ENCODE measurements around the gene LGSN.
"Not testable (repeated sequence)": the region's sequence is repeated elsewhere in the genome, so short reads cannot be mapped to it uniquely, and the experiment has no call there.

Gene LGSN

DNA sequence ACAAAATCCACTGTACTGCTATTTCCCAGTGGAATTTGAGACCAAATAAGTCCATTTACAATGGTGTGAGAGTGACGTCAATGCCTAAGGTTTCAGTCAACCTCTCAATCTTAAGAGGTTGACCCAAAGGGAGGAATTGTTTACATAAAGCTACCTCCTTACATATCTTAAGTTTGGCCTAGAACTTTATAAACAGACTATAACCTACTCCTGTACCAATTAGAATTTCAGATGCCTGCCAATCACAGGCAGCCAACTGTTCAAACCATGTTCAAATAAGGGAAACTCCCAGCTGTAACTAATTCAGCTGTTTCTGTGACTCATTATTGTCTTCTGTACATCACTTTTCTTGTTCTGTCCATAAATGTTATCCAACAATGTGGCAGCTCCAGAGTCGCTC, 14.5 kb downstream of the LGSN start:
- DNase-seq = no peak

DNA sequence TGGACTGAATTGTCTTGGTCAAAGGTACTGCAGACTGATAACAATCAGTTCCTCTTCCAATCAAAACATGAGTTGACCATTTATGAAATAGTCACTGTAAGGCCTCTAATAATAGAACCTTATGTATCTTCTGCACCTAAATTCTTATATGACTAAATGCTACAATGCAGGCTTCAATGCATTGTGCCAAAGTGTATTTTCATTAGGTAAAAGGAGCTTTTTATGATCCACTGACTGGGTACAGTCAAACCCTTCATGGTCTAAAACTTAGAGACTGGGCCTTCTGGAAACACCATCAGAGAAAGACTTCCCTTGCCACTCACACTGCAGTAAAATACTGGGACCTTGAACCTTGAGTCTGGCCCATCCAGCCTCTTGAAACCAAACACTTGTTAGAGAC, 16.3 kb downstream of the LGSN start:
- DNase-seq = no peak

DNA sequence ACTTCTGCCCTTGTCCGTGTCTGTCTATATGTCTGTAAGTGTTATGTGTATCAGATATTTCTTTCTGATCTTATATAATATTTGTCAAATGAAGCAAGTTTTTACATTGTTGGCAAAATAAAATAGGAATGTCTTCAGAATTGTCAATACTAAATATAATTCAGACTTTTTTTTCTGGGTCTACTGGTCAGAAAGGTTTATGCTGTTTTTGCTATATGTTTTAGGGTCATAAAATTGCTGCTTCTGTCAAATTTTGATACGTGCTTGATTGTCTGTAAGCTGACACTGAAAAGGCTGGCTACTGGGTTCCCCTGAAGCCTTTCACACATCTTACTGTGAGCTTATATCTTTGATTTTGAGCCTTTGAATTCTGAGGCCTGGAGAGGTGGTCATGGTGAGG, 20.1 kb downstream of the LGSN start:
- DNase-seq = no peak

DNA sequence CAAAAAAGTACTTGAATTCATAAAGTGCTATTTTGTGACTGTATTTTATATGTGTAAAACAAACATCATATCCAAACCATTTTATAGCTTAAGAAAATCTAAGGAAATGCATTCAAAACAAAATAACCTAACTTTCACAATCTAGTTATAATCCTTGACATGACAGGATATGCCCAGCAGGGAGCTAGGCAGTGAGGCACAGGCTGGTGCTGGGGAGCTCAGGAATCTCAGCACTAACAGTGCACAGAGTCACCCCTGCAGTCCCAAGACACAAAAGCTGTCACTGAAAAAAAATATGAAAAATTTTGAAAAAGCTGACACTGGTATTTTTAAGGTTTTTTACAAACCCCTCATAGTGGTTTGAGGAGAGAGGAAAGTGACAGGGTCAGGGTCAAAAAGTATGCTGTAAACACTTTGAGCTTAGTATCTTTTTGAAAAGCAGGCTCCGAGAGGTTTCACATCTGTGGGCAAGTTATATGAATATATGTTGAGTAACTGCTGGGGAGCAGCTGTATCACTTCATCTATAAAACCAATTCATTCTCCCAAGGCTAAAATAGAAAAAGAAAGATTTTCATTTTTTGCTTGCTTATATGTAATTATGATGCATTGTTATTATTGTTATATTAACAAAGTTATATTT, 24.1 kb downstream of the LGSN start:
- DNase-seq = no peak

DNA sequence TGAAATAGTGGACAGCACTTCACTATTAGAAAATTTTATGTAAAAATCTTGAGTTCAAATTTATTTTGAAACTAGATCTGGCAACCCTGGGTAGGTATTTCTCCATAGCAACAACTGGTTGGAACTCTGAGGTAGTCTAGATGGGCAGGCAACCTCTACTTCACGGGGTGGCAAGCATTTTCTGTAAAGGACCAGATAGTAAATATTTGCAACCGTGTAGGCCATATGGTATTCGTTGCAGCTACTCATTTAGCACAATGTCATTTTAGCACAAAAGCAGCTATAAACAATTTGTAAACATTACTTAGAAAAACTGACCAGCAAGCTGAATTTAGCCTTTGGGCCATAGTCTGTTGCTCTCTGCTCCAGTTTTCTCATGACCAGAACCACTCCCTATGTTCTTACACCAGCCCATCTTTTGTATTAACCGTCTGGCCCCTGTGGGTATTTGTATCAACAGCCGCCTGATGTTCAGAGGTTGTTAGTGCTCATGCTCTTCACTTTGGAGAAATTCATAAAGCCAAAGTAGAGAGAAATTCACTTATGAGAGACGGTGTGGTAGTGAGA, 29.2 kb downstream of the LGSN start:
- no peak for DNase-seq

DNA sequence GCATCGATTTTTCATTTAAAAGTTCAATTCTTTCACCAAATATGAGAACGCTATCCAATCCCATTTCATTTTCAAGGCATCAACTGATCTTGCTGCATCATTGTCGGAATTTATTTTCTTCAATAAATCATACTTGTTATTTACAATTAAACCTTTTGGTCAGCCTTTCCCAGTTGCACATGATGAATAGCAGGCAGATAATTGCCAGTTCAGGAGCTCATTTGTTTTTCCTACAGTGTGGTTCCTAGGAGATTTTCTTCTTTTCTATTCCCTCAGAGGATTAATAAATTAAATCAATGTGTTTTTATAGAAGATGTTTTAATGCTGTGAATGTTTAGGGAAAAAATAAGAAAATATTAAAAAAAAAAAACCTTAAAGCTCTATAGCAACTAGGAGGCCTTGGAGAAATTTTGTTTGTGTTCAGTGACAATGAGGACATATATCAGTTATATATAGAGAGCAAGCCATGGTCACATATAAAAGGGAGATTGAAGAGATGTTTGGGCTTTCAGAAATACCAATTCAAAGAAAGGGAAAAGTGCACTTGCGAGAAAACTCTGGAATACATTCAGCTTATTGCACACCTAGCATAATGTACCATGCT, 30.4 kb downstream of the LGSN start:
- no peak for DNase-seq

DNA sequence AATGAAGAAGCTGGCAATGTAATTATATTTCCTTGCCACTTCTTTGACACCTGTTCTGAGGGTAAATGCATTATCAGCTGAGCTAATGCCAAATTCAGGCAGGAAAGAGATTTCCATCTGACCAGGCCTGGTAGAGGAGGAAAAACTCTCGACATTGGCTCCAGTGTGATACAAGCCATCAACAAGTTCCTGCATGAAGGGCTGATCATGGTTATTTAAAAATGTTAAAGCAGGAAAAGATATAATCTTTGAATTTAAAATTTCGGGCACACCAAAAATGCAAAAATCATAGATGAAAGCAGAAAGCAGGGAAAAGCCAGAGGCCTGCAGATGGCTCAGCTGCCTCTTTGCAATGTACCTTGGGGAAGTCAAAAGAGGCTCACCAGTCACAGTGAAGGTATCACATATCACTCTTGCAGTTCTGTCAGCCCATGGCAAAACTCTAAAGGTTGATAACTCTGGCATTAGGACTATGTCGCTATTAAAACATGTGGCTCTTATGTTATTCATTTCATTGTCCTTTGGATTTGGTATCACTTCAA, 39.1 kb downstream of the LGSN start:
- DNase-seq = no peak

DNA sequence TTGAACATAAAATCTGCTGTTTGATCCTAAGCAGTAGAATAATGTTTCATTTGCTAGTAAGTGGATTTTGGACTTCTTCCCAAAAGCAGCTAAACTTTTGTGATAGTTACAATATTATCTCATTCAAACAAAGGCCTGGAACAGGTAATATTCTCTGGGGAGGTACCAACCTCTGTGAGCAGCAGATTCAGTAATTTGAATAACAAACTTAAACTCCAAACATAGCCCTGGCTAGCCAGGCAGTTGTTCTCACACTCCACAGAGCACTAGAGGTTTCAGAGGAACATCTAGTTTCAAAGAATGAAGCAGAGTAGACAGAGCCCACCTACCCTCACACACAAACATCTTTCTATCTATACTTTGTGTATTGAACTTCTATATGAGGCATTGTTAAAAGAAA, 40.9 kb downstream of the LGSN start:
- no peak for DNase-seq

DNA sequence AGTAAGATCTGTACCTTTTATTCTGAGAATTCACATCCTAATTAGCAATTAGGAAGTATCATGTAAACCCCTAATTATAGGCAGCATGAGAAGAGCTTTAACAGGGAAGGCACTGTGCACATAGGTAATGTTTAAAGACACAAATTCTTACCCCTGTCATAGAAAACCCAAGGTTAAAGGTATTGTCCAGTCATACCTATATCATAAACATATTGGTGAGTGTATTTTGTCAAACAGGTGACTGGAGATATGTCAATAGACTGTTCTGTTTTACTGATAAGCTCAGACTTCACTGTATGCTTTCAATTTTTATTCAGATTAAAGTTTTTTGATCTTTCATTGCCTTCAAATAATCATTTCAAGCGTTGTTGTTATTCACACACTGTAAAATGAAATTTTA, 43.8 kb downstream of the LGSN start:
- no peak for DNase-seq

DNA sequence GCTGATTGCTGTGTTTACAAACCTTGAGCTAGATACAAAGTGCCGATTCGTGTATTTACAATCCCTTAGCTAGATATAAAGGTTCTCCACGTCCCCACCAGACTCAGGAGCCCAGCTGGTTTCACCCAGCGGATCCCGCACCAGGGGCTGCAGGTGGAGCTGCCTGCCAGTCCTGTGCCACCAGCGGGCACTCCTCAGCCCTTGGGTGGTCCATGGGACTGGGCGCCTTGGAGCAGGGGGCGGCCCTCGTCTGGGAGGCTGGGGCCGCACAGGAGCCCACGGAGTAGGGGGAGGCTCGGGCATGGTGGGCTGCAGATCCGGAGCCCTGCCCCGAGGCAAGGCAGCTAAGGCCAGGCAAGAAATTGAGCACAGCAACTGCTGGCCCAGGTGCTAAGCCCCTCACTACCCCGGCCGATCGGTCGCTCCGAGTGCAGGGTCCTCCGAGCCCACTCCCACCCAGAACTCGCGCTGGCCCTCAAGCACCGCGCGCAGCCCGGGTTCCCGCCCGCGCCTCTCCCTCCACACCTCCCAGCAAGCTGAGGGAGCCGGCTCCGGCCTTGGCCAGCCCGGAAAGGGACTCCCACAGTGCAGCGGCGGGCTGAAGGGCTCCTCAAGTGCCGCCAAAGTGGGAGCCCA, 44.9 kb downstream of the LGSN start:
- not testable (repeated sequence) for DNase-seq

DNA sequence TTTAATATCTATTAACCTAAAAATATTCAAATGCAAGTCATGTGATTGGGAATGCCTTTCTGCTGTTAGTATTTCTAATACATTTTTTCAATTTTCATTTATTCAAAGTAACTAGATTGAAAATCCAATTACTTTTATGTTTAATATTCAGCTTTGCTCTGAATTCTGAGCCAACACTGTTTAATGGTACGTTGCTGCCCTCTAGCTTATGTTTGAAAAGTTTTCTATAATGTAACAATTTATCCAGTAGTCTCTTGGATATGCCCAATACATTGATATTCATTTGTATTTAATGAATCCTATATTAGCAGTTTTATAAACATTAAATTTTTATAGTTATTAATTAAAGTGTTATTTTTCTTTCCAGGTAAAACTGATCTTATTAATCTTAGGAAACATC, 47.4 kb downstream of the LGSN start:
- no peak for DNase-seq

DNA sequence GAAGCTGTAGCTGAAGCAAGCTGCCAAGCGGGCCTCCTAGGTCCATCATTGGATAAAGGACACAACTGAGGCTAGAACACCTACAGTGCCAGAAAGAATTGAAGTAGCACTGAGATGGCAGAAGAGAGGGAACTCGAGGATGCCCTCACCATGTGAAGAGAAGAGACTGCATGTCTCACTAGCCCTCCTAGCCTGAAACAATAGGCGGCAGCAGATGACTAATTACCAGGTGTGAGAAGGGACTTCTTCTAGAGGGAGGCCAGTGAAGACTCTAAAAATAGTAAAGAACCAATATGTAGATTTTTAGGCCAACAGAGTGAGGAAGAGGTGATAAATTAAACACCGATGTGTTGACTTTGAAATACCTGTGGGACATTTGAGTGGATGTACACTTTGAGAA, 50.3 kb downstream of the LGSN start:
- DNase-seq = no peak

DNA sequence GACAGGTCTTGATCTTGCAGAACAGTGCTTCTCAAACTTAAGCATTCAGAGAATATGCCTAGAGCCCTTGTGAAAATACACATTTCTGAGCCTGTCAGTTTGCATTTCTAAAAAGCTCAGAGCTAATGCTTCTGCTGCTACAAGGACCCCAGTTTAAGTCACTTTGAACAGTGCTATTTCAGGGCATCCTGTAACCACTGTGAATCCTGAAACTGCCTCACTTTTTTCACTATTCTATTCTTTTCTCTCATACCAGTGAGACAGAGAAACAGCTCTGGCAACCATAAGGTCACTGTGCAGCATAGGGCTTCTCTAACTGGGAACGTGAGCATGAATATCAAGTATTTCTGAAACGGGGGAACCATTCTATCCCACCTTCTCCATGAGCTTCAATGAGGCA, 51.2 kb downstream of the LGSN start:
- DNase-seq = no peak

DNA sequence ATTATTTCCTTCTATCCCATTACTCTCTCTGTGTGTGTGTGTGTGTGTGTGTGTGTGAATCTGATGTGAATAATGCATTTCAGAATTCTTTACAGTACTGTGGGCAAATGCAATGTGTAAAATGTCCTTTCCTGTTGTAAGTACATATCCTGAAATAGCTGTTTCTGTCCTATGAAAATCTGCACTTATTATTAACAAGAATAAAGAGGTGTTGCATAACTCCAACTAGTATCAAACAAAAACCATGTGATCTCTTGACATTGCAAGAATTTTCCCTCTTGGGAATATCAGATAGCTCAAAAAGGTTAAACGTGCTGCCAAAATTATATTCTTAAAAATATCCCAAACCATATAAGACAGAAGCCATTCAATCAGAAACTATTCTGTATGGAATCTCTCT, 52.0 kb downstream of the LGSN start:
- DNase-seq = no peak

DNA sequence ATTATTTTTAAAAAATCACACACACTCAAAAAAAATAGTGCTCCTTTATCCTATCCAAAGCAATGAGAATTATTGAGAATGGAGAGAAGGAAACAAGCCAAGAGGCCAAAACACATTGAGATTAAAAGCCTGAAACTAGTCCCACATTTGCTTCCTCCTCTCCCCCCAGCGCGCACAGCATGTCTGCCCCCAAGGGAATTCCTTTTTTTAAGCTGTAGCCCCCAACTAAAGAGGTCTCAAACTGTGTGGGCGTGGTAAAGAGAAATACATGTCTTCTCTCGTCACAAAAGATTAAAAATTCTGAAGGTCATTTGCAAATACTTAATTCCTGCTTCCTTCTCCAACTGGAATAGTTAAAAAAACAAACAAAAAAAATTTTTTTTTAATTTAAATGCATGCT, 52.7 kb downstream of the LGSN start:
- DNase-seq = no peak

DNA sequence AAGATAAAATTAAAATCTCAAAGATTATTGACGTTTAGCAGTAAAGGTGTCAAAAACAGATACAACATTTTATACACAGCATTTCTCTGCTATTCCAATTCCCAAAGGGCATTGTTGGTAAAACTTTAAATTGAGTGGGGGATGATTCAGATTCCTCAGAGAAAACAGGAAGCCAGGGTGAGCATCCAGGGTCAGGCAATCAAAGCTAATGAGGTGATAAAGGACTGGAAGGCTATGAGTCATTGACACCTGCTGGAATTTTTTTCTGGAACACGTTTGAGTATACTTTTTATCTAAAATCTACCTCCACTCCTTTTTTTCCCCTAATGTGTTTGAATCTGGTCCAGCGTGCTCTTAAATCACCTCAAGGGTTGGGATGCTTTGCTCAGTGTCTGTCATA, 56.3 kb downstream of the LGSN start:
- no peak for DNase-seq

DNA sequence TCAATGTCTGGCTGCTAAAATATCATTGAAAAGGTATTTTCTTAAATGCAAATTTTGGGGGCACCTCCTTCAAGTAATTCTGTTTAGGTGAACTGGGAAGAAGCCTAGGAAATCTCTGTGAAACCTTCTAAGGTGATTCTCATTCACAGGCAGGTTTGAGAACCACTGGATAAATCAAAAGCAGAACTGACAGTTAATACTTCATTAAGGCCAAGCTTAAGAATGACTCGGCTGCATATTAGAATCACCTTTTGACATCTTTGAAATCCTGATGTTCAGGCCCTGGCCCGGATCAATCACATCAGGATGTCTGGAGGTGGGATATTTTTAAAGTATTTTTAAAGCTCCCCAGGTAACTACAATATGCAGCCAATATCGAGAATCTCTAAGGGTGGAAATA, 58.0 kb downstream of the LGSN start:
- no peak for DNase-seq

DNA sequence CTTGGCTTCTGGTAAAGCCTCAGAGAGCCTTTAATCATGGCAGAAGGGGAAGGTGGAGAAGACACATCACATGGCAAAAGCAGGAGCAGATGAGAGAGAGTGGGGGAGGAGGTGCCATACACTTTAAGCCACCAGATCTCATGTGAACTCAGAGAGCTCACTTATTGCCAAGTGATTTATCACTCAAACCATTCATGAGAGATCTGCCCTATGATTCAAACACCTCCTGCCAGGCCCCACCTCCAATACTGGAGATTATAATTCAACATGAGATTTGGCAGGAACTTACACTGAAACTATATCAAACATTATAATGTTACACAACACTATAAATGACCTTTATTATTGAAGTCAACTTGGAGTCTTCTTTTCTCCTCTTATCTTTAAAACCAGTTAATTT, 60.6 kb downstream of the LGSN start:
- DNase-seq = no peak

DNA sequence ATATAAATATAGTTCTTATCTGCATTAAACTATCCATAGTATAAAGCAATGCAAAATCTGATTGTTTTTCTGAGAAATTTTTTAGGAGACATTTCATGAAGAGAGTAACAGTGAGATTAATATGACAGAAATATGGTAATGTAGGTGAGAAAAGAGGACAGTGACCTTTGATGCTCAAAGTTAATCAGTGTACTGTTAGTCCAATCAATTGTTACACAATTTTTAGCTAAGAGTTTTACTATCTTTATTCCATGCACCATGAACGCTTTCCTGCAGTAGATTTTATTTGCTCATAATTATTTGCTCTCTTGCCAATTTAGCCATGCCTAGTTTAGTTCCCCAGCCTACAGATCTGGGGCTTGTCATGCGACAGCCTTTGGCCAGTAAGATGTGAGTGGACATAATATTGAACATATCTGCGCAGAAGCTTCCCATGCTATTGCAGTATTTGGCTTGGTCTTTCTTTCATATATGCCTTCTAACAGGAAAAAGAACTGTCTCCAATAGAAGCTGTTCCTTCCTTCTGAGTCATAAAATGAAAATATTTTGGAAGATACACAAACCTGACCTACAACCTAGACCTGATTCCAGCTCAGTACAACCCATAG, 69.8 kb downstream of the LGSN start:
- DNase-seq = no peak

DNA sequence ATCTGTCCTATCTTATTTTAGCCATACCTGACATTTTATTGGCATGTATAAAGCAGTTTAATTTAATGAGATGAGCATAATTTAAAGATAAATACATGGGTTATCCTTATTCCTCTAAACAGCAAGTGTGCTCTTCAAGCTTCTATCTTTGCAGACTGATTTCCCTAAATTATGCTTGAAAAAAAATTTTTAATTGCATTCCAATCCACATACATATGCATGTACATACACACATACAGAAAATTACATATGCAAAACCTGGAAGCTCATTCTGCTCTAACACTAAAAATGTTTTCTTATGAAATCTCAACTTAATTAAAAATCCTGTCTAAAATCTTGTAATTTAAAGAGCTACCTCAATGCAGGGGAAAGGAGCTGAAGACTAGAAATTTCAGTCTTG, 73.2 kb downstream of the LGSN start:
- DNase-seq = no peak

DNA sequence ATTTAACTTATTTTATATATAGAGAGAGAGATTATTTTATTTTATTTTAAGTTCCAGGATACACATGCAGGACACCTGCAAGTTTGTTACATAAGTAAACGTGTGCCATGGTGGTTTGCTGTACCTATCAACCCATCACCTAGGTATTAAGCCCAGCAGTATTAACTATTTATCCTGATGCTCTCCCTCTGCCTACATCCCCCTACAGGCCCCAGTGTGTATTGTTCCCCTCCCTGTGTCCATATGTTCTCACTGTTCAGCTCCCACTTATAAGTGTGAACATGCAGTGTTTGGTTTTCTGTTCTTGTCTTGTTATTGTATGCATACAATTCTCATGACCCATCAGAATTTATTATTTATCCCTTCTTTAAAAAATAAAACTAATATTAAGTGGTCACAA, 73.9 kb downstream of the LGSN start:
- DNase-seq = no peak

DNA sequence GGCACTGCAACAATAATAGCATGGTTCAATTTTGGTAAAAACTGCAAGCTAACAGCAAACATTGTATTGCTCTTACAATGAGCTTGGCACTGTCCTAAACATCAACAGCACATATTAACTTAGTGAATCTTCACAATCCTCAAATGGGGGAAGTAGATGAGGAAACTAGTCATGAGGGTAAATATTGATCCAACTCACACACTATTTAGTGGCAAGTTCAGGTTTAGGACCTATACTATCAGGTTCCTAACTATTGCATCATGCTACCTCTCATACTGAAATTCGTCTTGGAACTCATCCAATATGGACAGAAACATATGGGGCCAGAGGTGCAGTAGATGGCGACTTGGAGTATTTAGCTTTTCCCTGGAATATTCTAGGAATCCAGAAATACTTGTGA, 74.4 kb downstream of the LGSN start:
- no peak for DNase-seq

DNA sequence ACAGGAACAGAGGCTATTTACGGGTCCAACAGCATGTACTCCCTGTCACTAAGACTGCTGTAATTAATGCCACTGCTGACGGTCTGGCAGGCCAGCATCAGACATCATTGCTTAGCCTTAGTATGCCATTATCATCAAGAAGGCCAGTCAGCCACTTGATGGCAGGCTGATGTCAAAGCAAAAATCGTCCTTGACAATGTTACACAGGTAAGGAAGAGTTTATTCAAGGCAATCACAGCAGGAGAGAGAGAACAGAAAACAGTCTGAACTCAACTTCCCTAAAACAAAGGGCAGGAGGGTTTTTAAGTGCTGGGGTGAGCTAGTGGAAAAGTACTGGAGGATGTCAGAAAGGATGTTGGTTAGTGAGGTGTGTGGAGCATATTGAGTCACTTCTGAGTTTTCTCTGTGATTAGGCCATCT, 83.4 kb downstream of the LGSN start:
- DNase-seq = no peak

DNA sequence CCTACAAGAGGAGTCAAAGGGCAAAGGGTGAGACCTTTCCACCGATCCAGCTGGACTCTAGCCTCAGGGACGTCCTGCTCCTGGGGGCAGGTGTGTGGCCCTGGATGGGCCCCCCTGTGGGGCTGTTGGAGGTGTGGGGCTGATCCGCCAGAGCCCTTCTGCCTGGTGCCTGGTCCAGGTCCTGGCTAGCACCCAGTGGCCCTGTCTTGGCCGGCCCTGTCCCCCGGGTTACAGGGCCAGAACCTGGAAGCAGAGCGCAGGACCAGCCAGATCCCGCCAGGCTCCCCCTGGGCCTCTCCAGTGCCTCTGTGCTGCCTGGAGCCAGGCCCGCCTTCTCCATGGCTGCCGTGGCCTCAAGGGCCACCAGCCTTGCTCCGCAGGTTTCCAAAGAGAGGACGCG, 89.3 kb downstream of the LGSN start:
- DNase-seq = not testable (repeated sequence)

All from stimulated activated naive CD4-positive, alpha-beta T cell treated with Interleukin-2 at 50 U/mL for 16 hours (primary cell).